HG03439 (cell line): Measurements from ENCODE around the gene L3MBTL1.

Experiments
- ATAC-seq: cut with Tn5 transposase; IDR thresholded peaks from one replicate; pipeline ENCODE4 v1.9.1; 2021; ENCODE audit warnings: mild to moderate bottlenecking, moderate library complexity; ENCODE audit not compliant: unreplicated experiment

The L3MBTL1 gene

DNA sequence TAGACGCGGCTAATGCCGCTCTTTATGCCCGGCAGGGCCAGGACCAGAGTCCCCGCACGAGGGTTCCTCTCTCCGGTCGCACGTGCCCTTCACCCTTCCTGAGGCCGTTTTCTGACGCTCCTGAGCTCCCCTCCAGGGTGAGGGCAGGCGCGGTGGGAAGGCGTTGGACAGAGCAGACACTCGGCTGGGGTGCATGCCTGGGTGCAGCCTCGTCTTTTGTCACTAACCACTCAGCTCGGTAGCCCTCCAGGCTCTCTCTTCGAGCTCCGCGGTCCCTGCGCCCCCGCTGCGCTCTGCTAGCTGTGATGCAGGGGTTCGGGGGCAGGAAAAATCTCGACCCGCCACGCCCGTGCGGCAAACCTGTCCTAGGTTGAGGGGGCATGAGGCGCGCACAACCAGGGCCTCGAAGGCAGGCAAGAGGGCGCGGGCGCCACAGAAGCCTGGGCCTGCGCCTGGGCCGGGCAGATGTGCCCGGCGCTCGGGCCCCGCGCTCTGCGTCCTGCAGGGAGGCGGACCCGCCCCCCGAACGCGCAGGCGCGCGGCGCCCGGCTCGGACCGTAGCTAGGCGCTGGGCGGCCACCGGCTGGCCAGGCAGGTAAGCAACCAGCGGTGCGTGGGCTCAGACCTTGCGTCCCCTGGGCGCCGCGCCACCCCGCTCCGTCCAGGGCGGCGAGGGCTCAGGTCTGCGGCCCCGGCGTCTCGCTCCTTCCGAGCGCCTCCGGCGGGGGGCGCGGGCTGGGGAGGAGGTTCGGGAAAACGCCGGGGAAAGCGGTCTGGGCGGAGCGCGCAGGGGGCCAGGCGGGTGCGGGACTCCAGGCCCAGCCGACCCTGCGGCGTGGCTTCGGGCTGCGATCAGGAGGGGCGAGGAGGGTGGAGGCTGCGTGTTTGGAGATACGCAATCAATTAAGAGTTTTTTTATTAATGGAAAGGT lies at the start of gene L3MBTL1:
TSS of gene L3MBTL1 (plus strand) at position 548 of the 931 bp plus-strand sequence. CDS start 5,807 bp downstream, outside the sequence.
- ATAC-seq: no peak

DNA sequence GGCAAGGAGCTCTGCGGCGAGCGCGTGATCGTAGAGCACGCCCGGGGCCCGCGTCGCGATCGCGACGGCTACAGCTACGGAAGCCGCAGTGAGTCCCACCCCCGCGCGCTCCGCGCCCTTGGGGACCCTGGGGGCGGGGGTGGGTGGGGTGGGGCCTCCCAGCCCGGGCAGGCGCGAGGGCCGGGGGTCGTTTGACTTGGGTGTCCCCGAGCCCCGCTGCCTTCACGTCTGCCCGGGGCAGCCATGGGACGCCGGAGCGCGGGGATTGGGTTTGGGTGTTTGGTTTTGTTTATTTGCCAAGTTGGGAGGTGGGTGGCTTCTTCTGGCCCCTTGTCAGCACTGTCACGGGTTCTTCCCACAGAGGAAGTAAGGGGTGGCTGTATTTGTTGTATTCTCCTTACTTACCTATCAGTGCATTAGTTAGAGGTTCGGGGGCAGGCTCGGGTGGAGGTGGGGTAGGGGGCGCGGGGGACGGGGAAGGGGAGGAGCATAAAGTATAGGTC lies 49.0 kb upstream of the L3MBTL1 start:
- no peak for ATAC-seq

DNA sequence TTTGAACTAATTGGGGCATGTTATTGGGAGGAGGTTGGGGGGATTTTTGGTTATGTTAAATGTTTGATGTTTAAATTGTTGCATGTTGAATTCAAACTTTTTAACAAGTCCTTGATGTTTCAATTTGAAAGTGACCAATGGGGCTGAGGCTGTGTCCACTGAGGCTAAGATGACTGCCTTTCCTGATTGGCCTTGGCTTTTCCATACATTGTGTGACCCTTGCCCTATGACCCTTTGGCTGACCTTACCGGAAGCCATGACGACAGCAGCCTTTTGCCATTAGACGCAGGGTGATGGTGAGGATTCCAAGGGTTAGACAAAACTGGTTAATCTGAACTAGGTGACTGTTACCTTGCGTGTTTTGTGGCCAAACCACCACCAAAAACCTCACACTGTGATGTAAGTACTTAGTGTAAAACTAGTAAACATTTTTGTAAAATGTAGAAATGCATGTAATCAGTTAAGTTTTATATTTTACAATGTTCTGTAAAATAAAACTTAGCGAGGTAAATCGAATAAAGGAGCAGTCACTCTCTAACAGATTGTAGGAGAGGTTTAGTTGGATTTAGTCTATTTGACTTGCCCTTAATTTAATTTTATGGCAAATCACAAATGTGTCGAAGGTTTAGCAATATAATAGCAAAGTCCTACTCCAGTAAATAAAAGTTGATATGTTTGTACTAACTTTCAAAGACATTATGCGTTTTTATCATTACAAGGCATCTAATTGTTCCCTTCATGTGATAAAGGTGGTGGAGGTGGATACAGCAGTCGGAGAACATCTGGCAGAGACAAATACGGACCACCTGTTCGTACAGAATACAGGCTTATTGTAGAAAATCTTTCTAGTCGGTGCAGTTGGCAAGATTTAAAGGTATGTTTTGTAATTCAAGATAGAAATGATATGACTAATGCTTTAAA lies 48.2 kb upstream of the L3MBTL1 start:
- ATAC-seq: no peak

DNA sequence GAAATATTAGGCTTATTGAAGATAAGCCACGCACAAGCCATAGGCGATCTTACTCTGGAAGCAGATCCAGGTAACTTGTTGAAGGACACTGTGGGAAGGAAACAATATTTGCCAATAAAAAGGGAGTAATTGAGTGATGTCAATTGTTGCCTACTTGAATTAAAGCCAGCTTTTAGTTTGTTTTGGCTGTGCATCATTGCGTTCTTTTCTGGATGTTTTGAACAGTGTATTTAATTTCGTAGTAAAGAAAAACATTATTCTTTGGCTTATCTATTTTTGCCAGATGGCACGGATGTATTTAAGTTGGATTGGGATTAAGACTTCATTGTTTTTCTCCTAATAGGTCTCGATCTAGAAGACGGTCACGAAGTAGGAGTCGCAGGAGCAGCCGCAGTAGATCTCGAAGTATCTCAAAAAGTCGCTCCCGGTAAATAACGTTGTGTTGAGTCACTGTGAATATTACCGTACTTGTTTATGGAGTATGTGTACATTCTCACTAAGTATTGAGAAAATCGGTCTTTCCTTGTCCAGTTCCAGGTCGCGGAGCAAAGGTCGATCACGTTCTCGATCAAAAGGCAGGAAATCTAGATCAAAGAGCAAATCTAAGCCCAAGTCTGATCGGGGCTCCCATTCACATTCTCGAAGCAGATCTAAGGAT lies 47.2 kb upstream of the L3MBTL1 start:
- no peak for ATAC-seq

DNA sequence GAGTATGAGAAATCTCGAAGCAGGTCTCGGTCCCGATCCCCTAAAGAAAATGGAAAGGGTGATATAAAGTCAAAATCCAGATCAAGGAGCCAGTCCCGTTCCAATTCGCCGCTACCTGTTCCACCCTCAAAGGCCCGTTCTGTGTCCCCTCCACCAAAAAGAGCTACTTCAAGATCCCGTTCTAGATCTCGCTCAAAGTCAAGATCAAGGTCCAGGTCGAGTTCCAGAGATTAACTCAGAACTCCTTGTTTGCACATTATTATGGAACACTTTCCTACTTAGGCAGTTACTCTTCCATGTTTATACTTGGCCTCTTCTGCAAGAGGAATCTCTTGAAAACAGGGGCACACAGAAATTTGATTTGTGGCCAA lies 46.7 kb upstream of the L3MBTL1 start:
- no peak for ATAC-seq

DNA sequence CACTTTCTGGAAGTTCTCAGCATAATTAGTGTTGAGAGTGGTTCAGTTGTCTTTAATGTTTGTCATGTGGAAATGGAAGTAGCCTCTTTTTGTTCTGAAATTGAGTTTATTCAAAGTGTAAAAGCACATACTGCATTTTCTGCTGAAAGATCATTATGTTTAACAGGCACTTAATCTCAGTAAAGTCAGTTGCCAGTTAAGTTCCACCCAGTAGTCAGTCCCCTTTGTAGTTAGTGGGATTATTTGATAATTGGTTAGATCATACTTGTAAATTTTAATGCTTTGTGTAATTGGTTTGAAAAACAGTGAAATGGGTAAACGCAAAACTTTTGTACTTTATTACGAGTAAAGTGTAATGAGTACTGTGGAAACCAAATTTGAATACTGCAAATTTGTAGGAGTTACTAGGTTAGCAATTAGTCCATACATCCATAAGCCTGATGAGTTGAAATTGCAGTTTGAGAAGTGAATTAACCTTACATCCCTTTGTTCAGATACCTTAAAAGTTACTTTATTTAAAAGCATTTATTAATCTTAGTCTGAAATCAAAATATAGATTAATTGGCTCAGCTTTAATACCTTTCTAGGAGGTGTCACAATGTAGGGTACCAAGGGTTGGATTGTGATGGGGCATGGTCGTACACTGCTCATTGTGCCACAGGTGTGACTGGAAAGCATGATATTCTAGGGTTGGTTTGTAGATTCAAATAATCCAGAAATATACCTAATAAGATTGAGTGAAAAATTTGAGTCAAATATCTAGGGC lies 45.4 kb upstream of the L3MBTL1 start:
- ATAC-seq: no peak

DNA sequence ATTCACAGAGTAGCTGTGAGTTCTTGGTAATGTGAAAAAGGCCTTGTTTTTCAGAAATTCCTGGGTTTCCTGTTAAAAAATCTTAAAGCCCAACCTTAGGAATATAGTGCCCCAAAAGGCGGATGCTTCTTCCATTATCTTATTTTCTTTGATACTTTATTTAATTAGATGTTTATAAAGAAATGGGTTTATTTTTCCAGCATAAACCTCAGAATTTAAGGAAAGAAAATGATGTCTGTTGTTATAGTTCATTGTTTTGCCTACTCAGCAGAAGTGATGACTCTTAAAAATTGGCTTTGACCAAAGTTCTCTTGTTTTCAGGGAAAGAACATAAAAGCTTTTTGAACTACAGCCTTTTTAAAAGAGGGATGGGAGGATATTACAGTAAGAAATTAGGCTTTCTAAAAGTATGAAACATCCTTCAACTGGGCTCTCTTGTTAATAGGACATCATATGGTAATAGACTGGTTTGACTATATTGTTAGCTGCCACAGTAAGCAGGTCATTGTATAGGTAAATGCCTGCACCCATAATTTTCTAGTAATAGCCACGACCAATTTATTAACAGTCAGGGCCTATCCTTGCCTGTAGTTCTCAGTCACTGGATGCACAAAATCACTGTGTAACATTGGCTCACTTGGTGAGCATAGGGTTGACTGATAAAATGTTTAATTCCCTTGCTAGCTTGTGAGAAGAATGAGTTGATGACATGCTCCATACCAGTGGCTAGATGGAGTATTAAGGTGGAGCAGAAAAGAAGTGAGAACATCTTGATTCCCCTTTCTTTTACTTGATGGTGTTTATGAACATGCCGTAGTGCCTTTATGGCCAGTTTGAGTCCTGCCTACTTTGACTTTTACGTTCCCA lies 44.6 kb upstream of the L3MBTL1 start:
- no peak for ATAC-seq

DNA sequence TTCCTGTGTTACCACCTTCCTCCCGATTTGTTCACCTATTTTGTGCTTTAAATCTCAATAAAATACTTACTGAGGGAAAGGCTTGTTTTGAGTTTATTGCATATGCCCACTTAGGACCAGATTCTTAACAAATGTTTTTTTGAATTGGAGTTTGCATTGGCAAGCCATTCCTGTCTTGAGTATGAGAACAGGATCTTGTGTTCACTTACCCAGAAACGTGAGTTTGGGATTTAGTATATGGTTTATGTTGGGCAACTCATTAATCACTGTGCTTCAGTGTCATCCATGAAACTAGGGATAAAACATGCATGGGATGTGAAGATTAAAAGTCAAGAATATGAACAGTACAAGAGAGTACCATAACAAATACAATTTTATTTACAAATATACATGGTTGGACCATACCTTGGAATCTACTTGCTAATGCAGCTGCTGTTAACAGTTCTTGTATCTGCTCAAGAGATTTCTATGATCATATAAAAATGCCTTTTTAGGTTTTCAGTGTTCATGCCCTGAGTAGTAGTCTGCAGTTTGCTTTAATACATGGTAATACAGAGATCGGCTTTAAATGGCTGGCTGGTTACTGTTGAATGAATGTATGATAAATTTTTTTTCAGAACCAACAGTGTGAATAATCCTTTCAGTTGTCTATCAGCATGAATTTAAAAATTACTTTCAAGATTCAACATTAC lies 43.8 kb upstream of the L3MBTL1 start:
- no peak for ATAC-seq

DNA sequence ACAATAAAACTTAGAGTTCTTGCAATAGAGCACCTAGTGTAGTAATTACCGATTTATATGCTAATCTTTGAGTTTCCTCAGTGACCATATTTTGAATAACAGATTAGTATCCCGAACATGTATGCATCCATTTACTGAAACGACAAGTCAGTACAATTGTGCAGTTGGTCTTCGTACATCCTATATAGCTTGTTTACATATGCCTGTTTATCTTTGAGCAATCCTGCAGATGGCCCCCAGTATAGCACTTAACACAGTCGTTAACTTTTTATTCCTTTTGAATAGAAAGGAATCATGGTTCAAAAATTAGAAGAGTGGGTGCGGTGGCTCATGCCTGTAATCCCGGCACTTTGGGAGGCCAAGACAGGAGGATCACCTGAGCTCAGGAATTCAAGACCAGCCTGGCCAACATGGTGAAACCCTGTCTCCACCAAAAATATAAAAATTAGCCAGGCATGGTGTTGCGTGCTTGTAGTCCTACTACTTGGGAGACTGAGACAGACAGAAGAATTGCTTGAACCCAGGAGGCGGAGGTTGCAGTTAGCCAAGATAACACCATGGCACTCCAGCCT lies 43.2 kb upstream of the L3MBTL1 start:
- ATAC-seq: no peak

DNA sequence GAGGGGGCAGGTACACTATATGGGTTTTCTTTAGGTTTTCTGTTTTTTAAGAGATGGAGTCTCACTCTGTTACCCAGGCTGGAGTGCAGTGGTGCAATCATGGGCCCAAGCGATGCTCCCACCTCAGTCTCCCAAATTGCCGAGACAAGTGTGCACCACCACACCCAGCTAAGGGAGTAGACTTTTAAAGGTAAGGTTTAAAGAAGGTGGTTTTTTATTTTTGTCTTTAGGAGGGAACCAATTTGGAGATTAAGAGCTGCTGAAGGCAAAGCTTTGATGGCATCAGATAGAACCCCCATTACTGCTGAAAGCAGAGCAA lies 41.9 kb upstream of the L3MBTL1 start:
- no peak for ATAC-seq

DNA sequence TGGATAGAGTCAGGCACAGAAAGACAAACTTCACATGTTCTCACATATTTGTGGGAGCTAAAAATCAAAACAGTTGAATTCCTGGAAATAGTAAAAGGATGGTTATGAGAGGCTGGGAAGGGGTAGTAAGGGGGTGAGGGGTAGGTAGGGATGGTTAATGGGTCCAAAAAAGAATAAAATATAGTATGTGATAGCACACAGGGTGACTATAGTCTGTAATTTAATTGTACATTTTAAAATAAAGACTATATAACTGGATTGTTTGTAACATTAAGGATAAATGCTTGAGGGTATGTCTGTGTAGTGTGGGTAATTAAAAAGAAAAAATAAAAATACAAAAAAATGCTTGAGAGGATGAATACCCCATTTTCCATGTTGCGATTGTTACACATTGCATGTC lies 39.9 kb upstream of the L3MBTL1 start:
- ATAC-seq: no peak

DNA sequence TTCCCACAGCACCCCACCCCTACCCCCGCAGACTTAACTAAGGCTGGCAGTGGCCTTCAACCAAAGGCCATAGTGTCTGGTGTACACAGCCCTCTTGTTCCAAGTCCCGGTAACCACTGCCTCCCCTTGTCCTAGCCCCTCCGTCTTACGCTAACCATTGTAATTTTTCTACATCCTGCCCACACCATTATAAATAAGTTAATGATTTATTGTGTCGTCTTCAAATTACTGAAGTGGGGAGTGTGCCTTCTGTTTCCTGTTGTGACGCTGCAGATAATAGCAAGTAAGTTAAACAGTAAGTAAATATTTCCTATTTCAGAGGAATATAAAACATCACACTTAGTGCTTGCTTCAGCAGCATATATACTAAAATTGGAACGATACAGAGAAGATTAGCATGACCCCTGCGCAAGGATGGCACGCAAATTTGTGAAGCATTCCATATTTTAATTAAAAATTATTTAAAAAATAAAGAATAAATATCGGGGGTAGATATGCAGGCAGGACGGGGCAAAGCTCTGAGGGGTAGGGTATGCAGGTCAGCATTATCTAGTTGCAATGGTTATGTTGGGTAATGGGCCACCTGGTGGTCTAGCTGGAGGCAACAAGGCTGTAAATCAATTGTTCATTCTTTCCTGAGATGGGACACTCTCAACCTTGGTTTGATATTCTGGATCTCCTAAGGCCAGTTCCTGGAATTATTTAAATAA lies 34.7 kb upstream of the L3MBTL1 start:
- ATAC-seq: no peak

DNA sequence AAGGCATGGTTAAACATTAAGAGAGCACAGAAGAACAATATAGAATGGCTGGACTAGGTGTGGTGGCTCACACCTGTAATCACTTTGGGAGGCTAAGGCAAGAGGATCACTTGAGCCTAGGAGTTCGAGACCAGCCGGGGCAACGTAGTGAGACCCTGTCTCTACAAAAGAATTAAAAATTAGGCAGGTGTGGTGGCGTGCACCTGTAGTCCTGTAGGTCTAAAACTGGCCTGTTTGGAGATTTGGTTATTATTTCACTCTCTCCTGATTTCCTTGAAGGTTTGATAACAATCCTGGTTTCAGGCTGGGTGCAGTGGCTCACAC lies 34.2 kb upstream of the L3MBTL1 start:
- ATAC-seq: no peak

DNA sequence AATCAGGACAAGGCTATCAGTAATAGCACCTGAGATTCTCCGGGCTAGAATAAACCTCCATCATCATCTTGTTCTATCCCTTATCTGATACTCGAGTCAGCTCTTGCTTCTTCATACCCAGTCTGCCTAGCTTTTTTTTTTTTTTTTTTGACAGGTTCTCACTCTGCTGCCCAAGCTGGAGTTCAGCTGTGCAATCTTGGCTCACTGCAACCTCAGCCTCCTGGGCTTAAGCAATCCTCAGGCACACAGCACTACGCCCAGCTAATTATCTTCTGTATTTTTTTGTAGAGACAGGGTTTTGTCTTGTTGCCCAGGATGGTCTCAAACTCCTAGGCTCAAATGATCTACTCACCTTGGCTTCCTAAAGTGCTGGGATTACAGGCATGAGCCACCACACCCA lies 30.3 kb upstream of the L3MBTL1 start:
- ATAC-seq: no peak

DNA sequence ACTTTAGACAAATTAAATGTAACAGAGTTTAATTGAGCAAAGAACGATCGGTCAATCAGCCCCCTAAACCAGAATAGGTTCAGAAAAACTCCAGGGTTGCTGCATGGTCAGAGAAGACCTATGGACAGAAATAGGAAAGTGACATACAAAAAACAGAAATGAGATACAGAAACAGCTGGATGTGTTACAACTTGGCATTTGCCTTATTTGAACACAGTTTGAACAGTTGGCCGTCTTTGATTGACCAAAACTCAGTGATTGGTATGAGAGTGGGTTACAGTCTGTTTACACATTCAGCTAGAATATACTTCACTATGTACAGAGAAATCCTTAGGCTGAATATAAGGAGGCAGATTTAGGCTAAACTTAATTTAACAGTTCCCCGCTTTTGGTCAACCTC lies 29.9 kb upstream of the L3MBTL1 start:
- no peak for ATAC-seq

DNA sequence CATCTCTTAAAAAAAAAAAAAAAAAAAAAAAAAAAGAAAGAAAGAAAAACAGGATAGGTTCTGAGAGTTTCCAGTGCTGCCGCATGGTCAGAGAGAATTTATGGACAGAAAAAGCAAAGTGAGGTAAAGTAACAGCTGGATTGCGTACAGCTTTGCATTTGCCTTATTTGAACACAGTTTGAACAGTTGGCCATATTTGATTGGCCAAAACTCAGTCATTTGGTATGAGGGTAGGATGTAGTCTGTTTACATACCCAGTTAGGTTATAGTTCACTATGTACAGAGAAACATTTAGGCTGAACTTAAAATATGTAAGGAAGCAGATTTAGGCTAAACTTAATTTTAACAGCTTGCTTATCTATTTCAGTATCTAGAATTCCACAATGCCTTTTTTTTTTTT lies 17.5 kb upstream of the L3MBTL1 start:
- no peak for ATAC-seq

DNA sequence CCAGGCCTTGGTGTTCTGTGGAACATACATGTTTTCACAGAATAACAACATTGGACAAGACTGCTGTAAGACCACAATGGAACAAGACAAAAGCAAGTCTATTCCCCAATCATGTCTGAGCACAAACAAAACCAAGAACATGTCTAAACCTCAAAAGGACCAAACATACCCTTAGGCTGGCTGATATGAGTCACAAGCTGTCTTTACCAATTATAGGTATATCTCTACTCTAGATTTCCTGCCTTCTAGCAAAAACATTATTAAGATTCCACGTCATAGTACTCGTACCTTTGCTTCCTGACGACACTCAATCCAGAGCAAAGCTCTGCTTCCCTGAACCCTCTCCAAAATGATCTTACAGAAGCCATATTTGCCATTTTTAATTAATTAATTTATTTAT lies 15.4 kb upstream of the L3MBTL1 start:
- no peak for ATAC-seq

DNA sequence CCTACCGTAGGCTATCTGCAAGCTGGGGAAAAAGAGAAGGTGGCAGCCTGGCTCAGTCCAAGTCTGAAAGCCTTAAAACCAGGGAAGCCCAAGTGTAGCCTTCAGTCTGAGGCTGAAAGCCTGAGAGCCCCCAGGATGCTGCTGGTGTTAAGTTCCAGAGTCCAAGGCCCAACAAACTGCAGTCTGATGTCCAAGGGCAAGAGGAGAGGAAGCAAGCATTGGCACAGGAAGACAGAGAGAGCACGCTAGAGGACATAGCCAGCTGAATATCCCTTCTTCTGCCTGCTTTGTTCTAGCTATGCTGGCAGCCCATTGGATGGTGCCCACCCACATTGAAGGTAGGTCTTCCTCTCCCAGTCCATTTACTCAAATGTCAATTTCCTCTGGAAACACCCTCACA lies 12.1 kb upstream of the L3MBTL1 start:
- no peak for ATAC-seq
